Heart left ventricle (tissue), 13 donors: Measurements from ENCODE around the gene ZNF423.

Source experiments
- POLR2A ChIP-seq, 2 donors: fragments of 450-650 bp; IDR thresholded peaks; one replicate each; pipeline ENCODE4 v1.6.1; 2017; ENCODE audit warnings: antibody characterized with exemption in 2 of 2, mild to moderate bottlenecking in 2 of 2, moderate library complexity in 2 of 2
- TF ChIP-seq, protein P1 (sequence below), 12 donors: fragments of 200-600 bp; sonication (generic) in 4 of 12; IDR thresholded peaks; one replicate each; pipeline versions ENCODE4 v1.5.0 to v1.8.0; 2018 to 2022; ENCODE audit warnings: antibody characterized with exemption in 12 of 12, mild to moderate bottlenecking in 5 of 12
- donor health status: ischemic (EF 13 %, LVEDD 7.1; RV severe dilation, severe dysfunction).
- donor health status: DM: no; HTN: yes; CAD: no.
- donor health status: DM: no; HTN: no; CAD: no.
- donor health status: ischemic (EF 25% LVEDD 6.9; RV normal size, moderate dysfunction).
- donor health status: ischemic (EF 25% LVEDD 5.7; RV mildly dilated, moderate dysfunction).
- donor health status: ischemic (EF 35%, LVEDD 5.7; RV mildly dilated, moderate dysfunction).
- donor health status: nonischemic (EF 11% LVEDD 7.7; RV severe dilation, severe dysfunction).
- donor health status: DM: yes; HTN: yes; CAD: no.
- donor health status: PGD.
- donor health status: ischemic (EF 29% LVEDD 5.4; RV normal size, mild dysfunction).
- donor health status: nonischemic (EF 23%, LVEDD 6.1; RV moderate dilation, normal function).

DNA sequence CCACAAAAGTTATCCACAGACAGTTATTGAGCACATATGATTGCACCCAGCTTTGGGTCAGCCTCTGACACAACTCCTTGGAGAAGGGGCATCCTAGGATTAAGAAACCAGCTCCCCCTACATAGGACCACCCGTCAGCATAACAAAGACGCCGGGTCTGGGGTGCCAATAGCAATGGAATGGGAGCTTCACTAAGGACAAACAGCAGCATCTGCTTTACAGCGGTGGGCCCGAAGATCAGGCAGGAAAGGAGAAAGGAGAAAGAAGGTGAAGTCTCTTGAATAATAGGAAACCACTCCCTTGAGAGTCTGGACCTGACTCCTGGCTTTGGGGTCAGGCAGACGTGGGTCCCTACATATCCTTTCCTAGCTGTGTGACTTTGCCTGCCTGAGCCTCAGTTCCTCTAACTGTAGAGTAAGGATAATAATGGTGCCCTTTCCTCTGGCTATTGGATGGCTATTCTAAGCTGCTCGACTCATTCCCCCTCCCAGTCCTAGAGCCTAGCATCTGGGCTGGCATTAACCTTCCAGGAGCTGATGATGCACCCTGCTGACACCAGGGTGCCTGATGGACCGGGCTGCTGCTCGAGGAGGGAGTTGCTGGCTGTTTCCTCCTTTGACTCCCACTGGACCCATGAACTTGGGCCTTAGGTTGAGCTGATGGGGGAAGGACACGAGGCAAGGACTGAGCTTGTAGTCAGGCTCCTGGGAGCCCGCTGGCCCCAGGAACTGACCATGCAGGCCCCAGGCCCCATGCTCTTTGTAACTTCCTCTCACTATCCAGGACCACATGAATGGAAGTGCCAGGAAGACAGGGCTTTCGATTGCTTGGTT, 388.2 kb downstream of the ZNF423 start:
- TF ChIP-seq POLR2A (IDR thresholded peaks at IDR 0.05) = no peak
- TF ChIP-seq, protein P1, sequence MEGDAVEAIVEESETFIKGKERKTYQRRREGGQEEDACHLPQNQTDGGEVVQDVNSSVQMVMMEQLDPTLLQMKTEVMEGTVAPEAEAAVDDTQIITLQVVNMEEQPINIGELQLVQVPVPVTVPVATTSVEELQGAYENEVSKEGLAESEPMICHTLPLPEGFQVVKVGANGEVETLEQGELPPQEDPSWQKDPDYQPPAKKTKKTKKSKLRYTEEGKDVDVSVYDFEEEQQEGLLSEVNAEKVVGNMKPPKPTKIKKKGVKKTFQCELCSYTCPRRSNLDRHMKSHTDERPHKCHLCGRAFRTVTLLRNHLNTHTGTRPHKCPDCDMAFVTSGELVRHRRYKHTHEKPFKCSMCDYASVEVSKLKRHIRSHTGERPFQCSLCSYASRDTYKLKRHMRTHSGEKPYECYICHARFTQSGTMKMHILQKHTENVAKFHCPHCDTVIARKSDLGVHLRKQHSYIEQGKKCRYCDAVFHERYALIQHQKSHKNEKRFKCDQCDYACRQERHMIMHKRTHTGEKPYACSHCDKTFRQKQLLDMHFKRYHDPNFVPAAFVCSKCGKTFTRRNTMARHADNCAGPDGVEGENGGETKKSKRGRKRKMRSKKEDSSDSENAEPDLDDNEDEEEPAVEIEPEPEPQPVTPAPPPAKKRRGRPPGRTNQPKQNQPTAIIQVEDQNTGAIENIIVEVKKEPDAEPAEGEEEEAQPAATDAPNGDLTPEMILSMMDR (IDR thresholded peaks at IDR 0.05) = no peak
